Osteoblast (primary cell): ENCODE measurements around the gene PLEKHG5. TPM values are rescaled to one million over a fixed set of nuclear protein-coding genes. Genes with fewer than 3 reads are reported as not detected.

Experiments
- DNase-seq: peaks from one replicate; pipeline ENCODE4 v3.0.0; 2011; ENCODE audit warnings: low spot score, mixed read lengths; ENCODE audit not compliant: insufficient read length; ENCODE audit errors: missing footprints
- H2AFZ ChIP-seq: 2 replicates; pipeline ENCODE4 v1.6.0; 2011; ENCODE audit warnings: mild to moderate bottlenecking, low read length
- H3K27ac ChIP-seq: 2 replicates; pipeline ENCODE4 v1.5.1; 2011; ENCODE audit warnings: mild to moderate bottlenecking, low read depth, low read length, moderate library complexity
- H3K27me3 ChIP-seq: 2 replicates; pipeline ENCODE4 v1.6.0; 2012; ENCODE audit warnings: mild to moderate bottlenecking, control low read depth, inconsistent platforms, low read length, moderate library complexity; ENCODE audit not compliant: insufficient read depth
- H3K36me3 ChIP-seq: 2 replicates; pipeline ENCODE4 v1.5.1; 2011; ENCODE audit warnings: mild to moderate bottlenecking, low read length, control low read depth, moderate library complexity; ENCODE audit not compliant: insufficient read depth
- H3K4me1 ChIP-seq: 2 replicates; pipeline ENCODE4 v1.5.1; 2011; ENCODE audit warnings: mild to moderate bottlenecking, low read length, control low read depth, moderate library complexity; ENCODE audit not compliant: insufficient read depth
- H3K4me2 ChIP-seq: 2 replicates; pipeline ENCODE4 v1.6.0; 2011; ENCODE audit warnings: mild to moderate bottlenecking, low read length; ENCODE audit not compliant: insufficient read depth
- H3K4me3 ChIP-seq: fragments of 200-600 bp; sonication (generic); 3 replicates; pipeline ENCODE4 v1.5.1; 2012; ENCODE audit warnings: mild to moderate bottlenecking, low read length, inconsistent platforms; ENCODE audit not compliant: insufficient read depth
- H3K79me2 ChIP-seq: 2 replicates; pipeline ENCODE4 v1.6.0; 2012; ENCODE audit warnings: mild to moderate bottlenecking, low read length, control low read depth, inconsistent platforms; ENCODE audit not compliant: insufficient read depth
- H3K9me3 ChIP-seq: 2 replicates; pipeline ENCODE4 v1.5.1; 2011; ENCODE audit warnings: low read depth, low read length, control low read depth
- H4K20me1 ChIP-seq: 2 replicates; pipeline ENCODE4 v1.6.0; 2012; ENCODE audit warnings: mild to moderate bottlenecking, low read length, control low read depth; ENCODE audit not compliant: insufficient read depth
- CTCF ChIP-seq: IDR thresholded peaks from 2 replicates; pipeline ENCODE4 v1.5.1; 2011; ENCODE audit warnings: mild to moderate bottlenecking, low read depth, low read length, moderate library complexity; ENCODE audit errors: extremely low read depth
- total RNA-seq: library from RNA; depleted of rRNA; stranded (reverse); fragments of >200 nt; gene quantifications from 2 replicates; pipeline ENCODE4 v1.2.3, GENCODE V29; 2012

Gene PLEKHG5
- total RNA-seq, 1 donor, result 11.2 TPM

GRCh38 chr1:6421266-6421665 is 70.2 kb downstream of the PLEKHG5 start:
- no peak overlapping the region for H3K27ac ChIP-seq
- TF ChIP-seq CTCF, result no peak

GRCh38 chr1:6420454-6421042 is 70.9 kb downstream of the PLEKHG5 start:
- Histone ChIP-seq H4K20me1 (peaks cover 3% of the 10 kb centered on the region), H3K4me2 (no peak overlapping the region), H3K27ac (no peak overlapping the region), H3K36me3 (no peaks in the 10 kb centered on the region), H3K79me2 (no peaks in the 10 kb centered on the region), H2AFZ (no peak overlapping the region), H3K4me1 (peaks cover 8% of the 10 kb centered on the region), H3K9me3 (no peaks in the 10 kb centered on the region), H3K4me3 (no peak overlapping the region), H3K27me3 (peaks cover 91% of the 10 kb centered on the region)
- DNase-seq, result peak; percentile 90
- no peak for TF ChIP-seq CTCF

More at GRCh38 chr1:6421266-6421665, 70.2 kb downstream of the PLEKHG5 start:
- H3K36me3 ChIP-seq, result no peaks in the 10 kb centered on the region
- H3K9me3 ChIP-seq, result no peaks in the 10 kb centered on the region
- H3K79me2 ChIP-seq, result no peaks in the 10 kb centered on the region
- H4K20me1 ChIP-seq, result peaks cover 6% of the 10 kb centered on the region
- peaks cover 91% of the 10 kb centered on the region for H3K27me3 ChIP-seq
- H2AFZ ChIP-seq, result no peak overlapping the region
- H3K4me1 ChIP-seq, result peaks cover 8% of the 10 kb centered on the region
- no peak overlapping the region for H3K4me2 ChIP-seq
- peak; percentile 83 for DNase-seq
- H3K4me3 ChIP-seq, result no peak overlapping the region

DNA sequence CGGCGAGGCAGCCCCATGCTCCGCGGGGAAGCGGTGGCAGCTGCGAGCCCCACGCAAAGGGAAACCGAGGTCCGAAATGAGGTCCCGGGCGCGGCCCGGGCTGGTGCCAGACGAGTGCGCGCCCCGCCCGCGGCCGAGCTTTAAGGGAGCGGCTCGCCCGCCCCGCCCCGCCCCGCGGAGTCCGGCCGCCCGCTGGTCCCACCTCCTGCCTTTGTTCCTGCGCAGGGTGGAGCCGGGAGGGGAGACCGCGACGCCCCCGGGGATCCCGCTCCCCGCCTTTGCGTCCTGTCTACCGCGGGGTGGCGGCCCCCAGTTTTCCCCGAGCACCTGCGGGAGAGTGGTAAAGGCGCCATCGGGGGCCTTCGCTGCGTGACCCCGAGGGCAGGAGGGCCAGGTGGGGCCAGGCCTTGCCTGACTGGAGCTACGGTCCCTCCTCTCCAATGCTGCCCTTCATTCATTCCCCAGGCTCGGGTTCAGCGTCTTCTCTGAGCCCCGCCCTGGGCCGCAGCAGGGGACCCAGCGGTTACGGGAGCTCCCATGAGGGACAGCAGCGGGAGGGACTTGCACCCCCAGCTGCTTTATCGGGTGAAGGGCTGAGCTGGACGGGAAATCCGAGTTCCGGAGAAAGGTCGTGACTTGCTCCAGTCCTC is 71.5 kb downstream of the PLEKHG5 start, which contains the start of gene HES2:
HES2 (minus strand) TSS at position 116 of the 650 bp plus-strand sequence; CDS start at position 17, 99 bp downstream.
- Histone ChIP-seq H3K27me3 (peaks cover 91% of the 10 kb centered on the region), H3K36me3 (no peaks in the 10 kb centered on the region), H3K4me2 (no peak within 1 kb of the TSS), H3K79me2 (no peaks in the 10 kb centered on the region), H3K4me3 (no peak within 1 kb of the TSS), H2AFZ (no peak within 1 kb of the TSS), H4K20me1 (peaks cover 3% of the 10 kb centered on the region), H3K4me1 (peaks cover 9% of the 10 kb centered on the region), H3K9me3 (no peaks in the 10 kb centered on the region), H3K27ac (no peak within 1 kb of the TSS)
- peak; percentile 92 for DNase-seq
- TF ChIP-seq CTCF, result no peak

DNA sequence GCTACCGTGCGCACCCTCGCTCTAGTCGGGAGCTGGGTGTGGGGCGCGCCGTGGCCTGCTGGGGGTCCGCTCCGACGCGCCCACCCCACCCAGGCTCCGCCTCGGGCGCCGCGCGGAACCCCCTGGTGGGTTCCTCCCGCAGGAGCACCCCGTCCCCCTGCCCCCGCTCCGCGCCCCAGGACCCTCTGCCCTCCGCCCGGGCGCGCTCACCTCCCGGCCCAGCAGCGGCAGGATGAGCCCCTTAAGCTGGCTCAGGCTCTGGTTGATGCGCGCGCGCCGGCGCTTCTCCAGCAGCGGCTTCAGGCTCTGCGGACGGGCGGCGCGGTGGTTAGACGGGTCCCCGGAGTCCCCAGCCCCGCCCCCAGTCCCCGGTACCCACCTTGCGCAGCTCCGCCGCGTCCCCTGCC is 72.1 kb downstream of the PLEKHG5 start:
- H4K20me1 ChIP-seq, result peaks cover 3% of the 10 kb centered on the region
- TF ChIP-seq CTCF, result no peak
- H3K27ac ChIP-seq, result no peak overlapping the region
- no peak overlapping the region for H3K4me3 ChIP-seq
- peaks cover 14% of the 10 kb centered on the region for H3K4me1 ChIP-seq
- no peak overlapping the region for H3K4me2 ChIP-seq
- no peaks in the 10 kb centered on the region for H3K9me3 ChIP-seq
- DNase-seq, result peak; percentile 82
- H3K36me3 ChIP-seq, result no peaks in the 10 kb centered on the region
- no peak overlapping the region for H2AFZ ChIP-seq
- H3K27me3 ChIP-seq, result peaks cover 90% of the 10 kb centered on the region
- no peaks in the 10 kb centered on the region for H3K79me2 ChIP-seq
